ENCODE results near the gene CA5A. TPM values are rescaled to one million over a fixed set of nuclear protein-coding genes. Genes with fewer than 3 reads are reported as not detected.

CA5A gene
- total and polyA plus RNA-seq, 2 experiments from 2014 or later = not detected

GRCh38 chr16:87849419-87850008 lies 86.8 kb downstream of the CA5A start:
- Histone ChIP-seq H3K9me2 (ENCODE audit: insufficient read depth) (no peaks in the 10 kb centered on the region), H3K4me3 (no peak overlapping the region), H3K36me3 (ENCODE audit: insufficient read depth) (peaks cover 12% of the 10 kb centered on the region; the same call in 1 of the 2 replicates), H4K20me1 (replicated peaks; ENCODE audit: insufficient read depth) (peaks cover 5% of the 10 kb centered on the region; the same call in 1 of the 2 replicates), H3F3A (replicated peaks; ENCODE audit: low read depth) (peaks cover 38% of the 10 kb centered on the region), H3K4me1 (ENCODE audit: insufficient read depth) (peaks cover 39% of the 10 kb centered on the region), H3K27ac (ENCODE audit: low read depth) (no peak overlapping the region), H2AFZ (no peak overlapping the region), H3K79me2 (replicated peaks; ENCODE audit: insufficient read depth) (peaks cover 82% of the 10 kb centered on the region), H3K27me3 (ENCODE audit: insufficient read depth) (no peaks in the 10 kb centered on the region), H3K4me2 (no peak overlapping the region)
- no peak for ATAC-seq
- TF ChIP-seq ZNF331 (CRISPR knock-in tag; IDR thresholded peaks at IDR 0.05; ENCODE audit: low read depth) = no peak
- no peak for TF ChIP-seq EZH2 (IDR thresholded peaks at IDR 0.05; ENCODE audit: low read depth, unreplicated experiment)
- TF ChIP-seq JUNB (IDR thresholded peaks at IDR 0.05; ENCODE audit: unreplicated experiment) = no peak
- H3K27me3 Mint-ChIP-seq (ENCODE audit: insufficient read depth, low read depth, poor library complexity) = peaks cover 28% of the 10 kb centered on the region
- H3K9me3 Mint-ChIP-seq = no peaks in the 10 kb centered on the region
- peaks cover 70% of the 10 kb centered on the region for H3K36me3 Mint-ChIP-seq (ENCODE audit: low read depth)
- no peak for DNase-seq (ENCODE audit: low spot score)
- H3K27ac Mint-ChIP-seq = peak overlapping the region; percentile 82
- no peak overlapping the region for H3K4me3 Mint-ChIP-seq
- peaks cover 54% of the 10 kb centered on the region for H3K4me1 Mint-ChIP-seq

- H4K20me1 ChIP-seq (replicated peaks; ENCODE audit: insufficient read depth) = peaks cover 8% of the 10 kb centered on the region; the same call in 1 of the 2 replicates
- no peaks in the 10 kb centered on the region for H3K9me3 Mint-ChIP-seq
- peaks cover 39% of the 10 kb centered on the region for H3F3A ChIP-seq (replicated peaks; ENCODE audit: low read depth)
- H3K36me3 Mint-ChIP-seq (ENCODE audit: low read depth) = peaks cover 69% of the 10 kb centered on the region
- H2AFZ ChIP-seq = no peak overlapping the region
- no peak overlapping the region for H3K4me2 ChIP-seq
- H3K4me3 Mint-ChIP-seq = no peak overlapping the region
- DNase-seq (ENCODE audit: low spot score) (no peak), ATAC-seq (no peak)
- peaks cover 12% of the 10 kb centered on the region; the same call in 1 of the 2 replicates for H3K36me3 ChIP-seq (ENCODE audit: insufficient read depth)
- H3K27me3 ChIP-seq (ENCODE audit: insufficient read depth) = no peaks in the 10 kb centered on the region
- H3K79me2 ChIP-seq (replicated peaks; ENCODE audit: insufficient read depth) = peaks cover 85% of the 10 kb centered on the region
- H3K27ac ChIP-seq (ENCODE audit: low read depth) = no peak overlapping the region
- no peak overlapping the region for H3K4me3 ChIP-seq
- H3K27ac Mint-ChIP-seq = peak overlapping the region; percentile 62
- H3K4me1 Mint-ChIP-seq = peaks cover 52% of the 10 kb centered on the region
- H3K27me3 Mint-ChIP-seq (ENCODE audit: insufficient read depth, low read depth, poor library complexity) = peaks cover 28% of the 10 kb centered on the region
- peaks cover 34% of the 10 kb centered on the region for H3K4me1 ChIP-seq (ENCODE audit: insufficient read depth)
- no peaks in the 10 kb centered on the region for H3K9me2 ChIP-seq (ENCODE audit: insufficient read depth)
- no peak for TF ChIP-seq ZNF462 (CRISPR knock-in tag; IDR thresholded peaks at IDR 0.05)
- TF ChIP-seq REST (IDR thresholded peaks at IDR 0.05; ENCODE audit: unreplicated experiment) = no peak
- no peak for TF ChIP-seq CREB1 (CRISPR knock-in tag; IDR thresholded peaks at IDR 0.05; ENCODE audit: low read depth)
- no peak for TF ChIP-seq ZNF114 (CRISPR knock-in tag; IDR thresholded peaks at IDR 0.05)
- TF ChIP-seq POLR2AphosphoS5 (IDR thresholded peaks at IDR 0.05; ENCODE audit: low read depth) = no peak
- TF ChIP-seq JUNB (IDR thresholded peaks at IDR 0.05; ENCODE audit: unreplicated experiment) = no peak
- TF ChIP-seq EZH2phosphoT487 (IDR thresholded peaks at IDR 0.05; ENCODE audit: unreplicated experiment) = no peak
These were observed 87.5 kb downstream of the CA5A start for GRCh38 chr16:87848676-87849345.

All from GM23338 (cell line).